ENCODE results near the gene IQCN.

Gene IQCN

DNA sequence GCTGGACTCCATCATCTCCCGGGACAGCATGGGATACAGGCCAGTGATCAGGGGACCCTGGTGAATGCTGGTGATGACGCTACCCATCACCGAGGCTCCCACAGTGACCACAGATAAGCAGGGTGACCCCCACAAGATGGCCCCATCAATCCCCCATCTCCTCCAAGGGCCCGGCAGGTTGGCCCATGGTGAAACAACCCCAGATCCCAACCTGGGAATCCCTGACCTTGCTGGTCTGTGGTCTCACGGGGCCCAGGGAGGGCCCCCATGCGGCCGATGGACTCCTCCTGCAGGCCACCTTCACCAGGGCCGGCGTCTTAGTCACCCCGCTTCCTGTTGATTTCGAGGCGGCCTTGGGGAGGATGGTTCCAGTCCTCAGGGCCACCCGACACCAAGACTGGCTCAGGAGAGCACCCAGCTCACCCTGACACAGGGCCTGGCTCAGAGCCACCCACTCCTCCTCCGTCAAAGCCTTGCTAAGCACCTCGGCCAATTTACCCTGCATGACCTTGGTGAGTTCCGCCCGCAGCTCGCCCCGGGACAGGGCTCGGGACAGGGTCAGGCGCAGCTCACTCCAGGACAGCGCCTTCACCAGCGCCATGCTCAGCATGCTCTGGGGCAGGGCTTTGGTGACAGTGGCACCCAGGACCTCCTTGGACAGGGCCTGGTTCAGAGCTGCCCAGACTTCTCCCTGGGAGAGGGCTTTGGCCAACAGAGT is 10.0 kb downstream of the IQCN start:
- DNase-seq (ENCODE audit: low read depth), result no peak
- no peak for TF ChIP-seq CTCF (IDR thresholded peaks at IDR 0.05; ENCODE audit: control insufficient read depth, extremely low read depth, insufficient read depth)
- H3K4me3 ChIP-seq (ENCODE audit: low read depth, low read length), result no peak overlapping the region

GRCh38 chr19:18263324-18264136 is 10.7 kb downstream of the IQCN start:
- H3K4me3 ChIP-seq (ENCODE audit: low read depth, low read length), result no peak overlapping the region
- TF ChIP-seq CTCF (IDR thresholded peaks at IDR 0.05; ENCODE audit: control insufficient read depth, extremely low read depth, insufficient read depth), result no peak
- no peak for DNase-seq (ENCODE audit: low read depth)

DNA sequence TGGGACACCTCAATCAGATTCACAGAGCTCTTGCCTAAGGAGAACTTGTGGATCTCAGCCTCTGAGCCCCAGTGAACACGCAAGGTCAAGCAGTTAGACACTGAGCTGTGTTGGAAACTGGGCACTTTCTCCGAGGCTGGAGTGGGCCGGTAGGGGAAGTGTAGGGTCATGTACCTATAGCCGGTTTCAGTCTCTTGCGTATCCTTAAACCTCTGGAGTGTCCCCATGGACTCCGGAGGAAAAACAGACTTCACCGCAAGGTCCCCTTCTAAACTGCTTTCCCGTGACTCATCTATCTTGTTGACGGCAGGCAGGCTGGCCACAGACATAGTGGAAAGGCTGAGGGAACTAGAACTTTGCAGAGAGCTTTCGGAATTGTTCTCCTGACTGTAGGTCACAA is 11.3 kb downstream of the IQCN start:
- no peak for TF ChIP-seq CTCF (IDR thresholded peaks at IDR 0.05; ENCODE audit: control insufficient read depth, extremely low read depth, insufficient read depth)
- DNase-seq (ENCODE audit: low read depth), result no peak
- no peak overlapping the region for H3K4me3 ChIP-seq (ENCODE audit: low read depth, low read length)

GRCh38 chr19:18262144-18262543 is 12.1 kb downstream of the IQCN start:
- no peak for DNase-seq (ENCODE audit: low read depth)
- no peak for TF ChIP-seq CTCF (IDR thresholded peaks at IDR 0.05; ENCODE audit: control insufficient read depth, extremely low read depth, insufficient read depth)
- no peak overlapping the region for H3K4me3 ChIP-seq (ENCODE audit: low read depth, low read length)

DNA sequence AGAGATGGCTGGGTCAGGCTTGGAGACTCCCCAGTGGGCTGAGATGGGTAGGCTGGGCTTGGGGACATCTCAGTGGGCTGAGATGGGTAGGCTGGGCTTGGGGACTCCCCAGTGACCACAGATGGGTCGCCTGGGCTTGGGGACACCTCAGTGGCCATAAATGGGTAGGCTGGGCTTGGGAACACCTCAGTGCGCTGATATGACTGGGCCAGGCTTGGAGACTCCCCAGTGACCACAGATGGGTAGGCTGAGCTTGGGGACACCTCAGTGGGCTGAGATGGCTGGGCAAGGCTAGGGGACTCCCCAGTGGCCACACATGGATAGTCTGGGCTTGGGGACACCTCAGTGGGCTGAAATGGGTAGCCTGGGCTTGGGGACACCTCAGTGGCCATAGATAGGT is 12.8 kb downstream of the IQCN start:
- no peak for TF ChIP-seq CTCF (IDR thresholded peaks at IDR 0.05; ENCODE audit: control insufficient read depth, extremely low read depth, insufficient read depth)
- H3K4me3 ChIP-seq (ENCODE audit: low read depth, low read length), result no peak overlapping the region
- DNase-seq (ENCODE audit: low read depth), result no peak

DNA sequence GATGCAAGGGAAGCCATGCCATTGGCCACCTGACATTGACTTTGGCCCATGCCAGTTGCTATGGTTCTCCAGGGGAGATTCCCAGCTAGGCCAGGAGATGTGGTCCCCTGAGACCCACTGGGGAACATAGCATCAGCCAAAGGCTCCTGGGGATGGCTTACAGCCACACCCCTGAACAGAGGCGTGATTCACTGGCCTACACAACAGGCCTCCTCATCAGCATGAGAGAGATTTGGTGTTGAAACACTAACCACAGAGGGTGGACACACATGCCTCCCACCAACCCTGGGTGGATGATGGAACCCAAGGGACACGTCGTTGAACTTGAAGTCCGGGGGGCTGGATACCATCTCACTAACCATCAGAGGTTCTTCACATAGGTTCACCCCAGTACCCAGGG is 14.4 kb downstream of the IQCN start:
- no peak for DNase-seq (ENCODE audit: low read depth)
- no peak overlapping the region for H3K4me3 ChIP-seq (ENCODE audit: low read depth, low read length)
- TF ChIP-seq CTCF (IDR thresholded peaks at IDR 0.05; ENCODE audit: control insufficient read depth, extremely low read depth, insufficient read depth), result no peak

Measured in LNCaP clone FGC (cell line).